Small intestine (tissue), 7 donors: Measurements from ENCODE around the gene ZBTB46. TPM values are rescaled to one million over a fixed set of nuclear protein-coding genes. Genes with fewer than 3 reads are reported as not detected.
"Not testable (repeated sequence)": the region's sequence is repeated elsewhere in the genome, so short reads cannot be mapped to it uniquely, and the experiment has no call there.

Source experiments
- DNase-seq, 2 donors: peaks; one replicate each; pipeline versions ENCODE4 v3.0.0 to v3.0.0-alpha.2; 2013
- FAIRE-seq: peaks from 2 replicates; lab custom pipeline; 2012; peaks lifted over from hg19 to GRCh38; lab: Jason Lieb, UNC
- H3K27ac ChIP-seq, 3 donors: one replicate each; pipeline ENCODE4 v1.5.1; 2013; ENCODE audit warnings: low read length in 2 of 3, mild to moderate bottlenecking in 2 of 3, control low read depth in 1 of 3, inconsistent platforms in 1 of 3, low read depth in 1 of 3, moderate library complexity in 1 of 3
- H3K27me3 ChIP-seq, 3 donors: one replicate each; pipeline ENCODE4 v1.6.1; 2013; ENCODE audit warnings: low read length in 3 of 3, inconsistent platforms in 1 of 3; ENCODE audit not compliant: control insufficient read depth in 3 of 3, insufficient read depth in 3 of 3
- H3K36me3 ChIP-seq, 3 donors: one replicate each; pipeline ENCODE4 v1.6.1; 2013; ENCODE audit warnings: low read length in 3 of 3, inconsistent platforms in 1 of 3, low read depth in 1 of 3, mild to moderate bottlenecking in 1 of 3, moderate library complexity in 1 of 3; ENCODE audit not compliant: control insufficient read depth in 3 of 3, insufficient read depth in 2 of 3
- H3K4me1 ChIP-seq, 3 donors: one replicate each; pipeline ENCODE4 v1.6.1; 2013; ENCODE audit warnings: low read length in 2 of 3, inconsistent platforms in 1 of 3, low read depth in 1 of 3, mild to moderate bottlenecking in 1 of 3, moderate library complexity in 1 of 3; ENCODE audit not compliant: control insufficient read depth in 3 of 3, insufficient read depth in 2 of 3
- H3K4me3 ChIP-seq, 3 donors: one replicate each; pipeline ENCODE4 v1.5.1; 2013; ENCODE audit warnings: low read length in 3 of 3, control low read depth in 1 of 3, inconsistent platforms in 1 of 3, low read depth in 1 of 3, mild to moderate bottlenecking in 1 of 3, moderate library complexity in 1 of 3
- H3K9me3 ChIP-seq, 2 donors: one replicate each; pipeline ENCODE4 v1.6.1; 2013; ENCODE audit warnings: low read depth in 1 of 2, low read length in 1 of 2; ENCODE audit not compliant: control insufficient read depth in 2 of 2, insufficient read depth in 1 of 2
- WGBS, 3 donors: extraction: QIAGEN DNeasy Blood & Tissue Kit; methylation state at CpG; one replicate each; pipeline ENCODE4 v1.1.7; 2013; 5-methylcytosine and 5-hydroxymethylcytosine counted together
- polyA plus RNA-seq, 4 donors: library from polyadenylated mRNA; stranded (reverse) in 3 of 4; unstranded in 1 of 4; fragments of 200-250 nt in 3 of 4; fragments of 120-200 nt in 1 of 4; gene quantifications; one replicate each; pipeline versions ENCODE4 v1.2.1 to v1.2.3, GENCODE V29; 2013
- donor health status: healthy with polysubstance abuse.
- donor health status: control.
- donor health status: control.
- donor health status: Bipolar disorder and iron deficiency.
- donor health status: healthy.

ZBTB46 gene
- polyA plus RNA-seq, 4 donors = 1.1 to 3.1 (median 2.6) TPM; not detected in 1

GRCh38 chr20:63868264-63868663, 37.2 kb upstream of the ZBTB46 start:
- no peaks in the 10 kb centered on the region for H3K27me3 ChIP-seq
- no peak overlapping the region for H3K4me3 ChIP-seq
- H3K9me3 ChIP-seq = no peaks in the 10 kb centered on the region
- 93 to 98% (median 98%) methylated on average over 5 of the region's 5 CpGs for WGBS, 3 donors
- FAIRE-seq (no peak), DNase-seq (no peak)
- no peak overlapping the region for H3K27ac ChIP-seq
- H3K36me3 ChIP-seq = peaks cover 3 to 48% (median 20%) of the 10 kb centered on the region in 3 donors
- H3K4me1 ChIP-seq = peaks cover 0 to 6% (median 0%) of the 10 kb centered on the region in 3 donors

DNA sequence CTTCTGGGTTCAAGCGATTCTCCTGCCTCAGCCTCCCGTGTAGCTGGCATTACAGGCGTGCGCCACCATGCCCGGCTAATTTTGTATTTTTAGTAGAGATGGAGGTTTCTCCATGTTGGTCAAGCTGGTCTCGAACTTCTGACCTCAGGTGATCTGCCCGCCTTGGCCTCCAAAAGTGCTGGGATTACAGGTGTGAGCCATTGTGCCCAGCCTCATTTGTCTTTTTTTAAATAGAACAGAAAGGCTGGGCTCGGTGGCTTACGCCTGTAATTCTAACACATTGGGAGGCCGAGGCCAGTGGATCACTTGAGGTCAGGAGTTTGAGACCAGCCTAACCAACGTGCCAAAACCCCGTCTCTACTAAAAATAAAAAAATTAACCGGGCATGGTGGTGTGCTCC, 36.0 kb upstream of the ZBTB46 start:
- not testable (repeated sequence) for H3K9me3 ChIP-seq, FAIRE-seq, H3K27me3 ChIP-seq, H3K4me3 ChIP-seq, H3K4me1 ChIP-seq, DNase-seq, H3K27ac ChIP-seq
- H3K36me3 ChIP-seq = peaks cover 3 to 51% (median 16%) of the 10 kb centered on the region in 3 donors
- 94 to 96% (median 95%) methylated on average over 13 of the region's 13 CpGs for WGBS, 3 donors

DNA sequence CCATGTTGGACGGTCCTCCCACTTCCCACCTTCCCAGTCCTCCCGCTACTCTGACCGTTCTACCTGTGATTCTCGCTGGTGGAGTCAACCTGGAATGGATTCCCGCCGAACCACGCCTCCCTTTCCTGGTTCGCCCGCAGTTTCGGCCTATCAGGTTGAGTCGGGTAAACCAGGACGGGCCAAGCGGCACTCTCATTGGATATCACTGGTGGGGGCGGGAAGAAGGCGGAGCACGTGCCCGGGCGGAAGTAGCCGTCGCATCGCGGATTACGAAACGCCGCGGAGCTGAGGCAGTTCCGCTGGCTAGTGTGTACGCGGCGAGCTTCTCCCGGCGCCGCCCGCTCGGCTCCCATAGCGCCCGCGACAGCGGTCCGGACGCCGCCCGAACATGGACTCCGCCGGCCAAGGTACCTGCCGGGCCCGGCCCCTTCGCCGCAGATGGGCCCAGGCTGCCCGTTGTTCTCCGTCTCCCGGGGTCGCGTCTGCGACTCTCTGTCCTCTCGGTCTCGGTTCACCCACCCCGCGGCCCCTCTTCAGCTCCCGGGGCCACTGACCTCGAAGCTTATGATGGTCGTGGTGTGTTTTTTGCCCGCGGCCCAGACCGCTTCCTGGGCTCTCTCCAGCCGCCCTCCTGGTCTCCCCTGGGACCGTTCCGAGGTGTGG, 34.0 kb upstream of the ZBTB46 start, which contains the start of gene TPD52L2:
Gene TPD52L2 (plus strand): TSS at position 293 of the 663 bp plus-strand sequence. CDS start 96 bp downstream, at position 389.
- H3K9me3 ChIP-seq = no peaks in the 10 kb centered on the region
- 0 to 1% (median 1%) methylated on average over 57 to 68 of the region's 68 CpGs for WGBS, 3 donors

GRCh38 chr20:63864545-63864977, 33.5 kb upstream of the ZBTB46 start:
- FAIRE-seq = no peak
- no peak for DNase-seq
- Histone ChIP-seq H3K4me3 (peak overlapping the region; percentile 54 to 85 (median 79)), H3K36me3 (peaks cover 3 to 41% (median 16%) of the 10 kb centered on the region in 3 donors), H3K27ac (peak overlapping the region; percentile 88 to 92 (median 90)), H3K27me3 (no peaks in the 10 kb centered on the region), H3K9me3 (no peaks in the 10 kb centered on the region), H3K4me1 (peaks cover 0 to 9% (median 0%) of the 10 kb centered on the region in 3 donors)
- 0% methylated on average over 25 of the region's 25 CpGs for WGBS, 3 donors

More for the DNA sequence above, 34.0 kb upstream of the ZBTB46 start, which contains the start of gene TPD52L2:
- Histone ChIP-seq H3K27ac (peak within 1 kb of the TSS; percentile 90 to 96 (median 95)), H3K4me1 (peaks cover 0 to 9% (median 0%) of the 10 kb centered on the region in 3 donors), H3K4me3 (peak within 1 kb of the TSS; percentile 66 to 85 (median 79)), H3K27me3 (no peaks in the 10 kb centered on the region), H3K36me3 (peaks cover 3 to 47% (median 20%) of the 10 kb centered on the region in 3 donors)
- FAIRE-seq (no peak), DNase-seq (peak; percentile 99 to 100)

DNA sequence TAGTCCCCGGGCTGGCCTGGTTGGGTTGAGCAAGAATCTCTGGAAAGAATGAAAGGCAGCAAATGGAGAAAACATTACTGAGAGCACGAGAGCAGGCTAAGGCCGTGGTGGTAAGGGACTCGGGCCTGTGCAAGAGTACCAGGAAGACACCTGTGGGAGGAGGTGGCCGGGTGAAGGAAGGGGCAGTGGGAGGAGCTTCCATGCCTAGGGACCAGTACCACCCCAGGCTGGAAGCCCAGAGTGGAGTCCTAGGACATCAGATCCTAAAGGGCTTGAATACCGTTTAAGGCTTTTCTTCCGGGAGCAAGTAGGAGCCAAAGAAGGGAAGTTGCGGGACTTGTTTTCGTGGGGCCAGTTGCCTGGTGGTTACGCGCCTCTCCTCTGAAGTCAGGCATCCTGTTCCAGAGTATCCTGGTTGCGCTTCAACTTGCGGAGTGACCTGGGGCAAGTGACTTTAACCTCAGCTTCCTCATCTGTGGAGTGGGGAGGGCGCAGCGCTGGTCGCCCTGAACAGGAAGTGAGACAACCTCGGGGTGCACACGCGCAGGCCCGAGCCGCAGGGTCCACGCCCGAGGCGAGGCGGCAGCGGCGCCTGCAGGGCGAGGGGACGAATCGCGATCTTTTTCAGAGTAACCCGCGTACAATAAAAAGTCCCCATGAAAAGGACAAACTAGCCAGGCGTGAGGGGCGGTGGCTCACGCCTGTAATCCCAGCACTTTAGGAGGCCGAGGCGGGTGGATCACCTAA, 32.9 kb upstream of the ZBTB46 start:
- peaks cover 0 to 13% (median 0%) of the 10 kb centered on the region in 3 donors for H3K4me1 ChIP-seq
- H3K9me3 ChIP-seq = no peaks in the 10 kb centered on the region
- H3K27me3 ChIP-seq = no peaks in the 10 kb centered on the region
- peak overlapping the region; percentile 88 to 92 (median 90) for H3K27ac ChIP-seq
- WGBS, 3 donors = 1 to 3% (median 1%) methylated on average over 38 of the region's 38 CpGs
- H3K4me3 ChIP-seq = peak overlapping the region in 2 of 3 donors; percentile 79 to 85
- FAIRE-seq (no peak), DNase-seq (peak; percentile 93)
- H3K36me3 ChIP-seq = peaks cover 0 to 36% (median 11%) of the 10 kb centered on the region in 3 donors

DNA sequence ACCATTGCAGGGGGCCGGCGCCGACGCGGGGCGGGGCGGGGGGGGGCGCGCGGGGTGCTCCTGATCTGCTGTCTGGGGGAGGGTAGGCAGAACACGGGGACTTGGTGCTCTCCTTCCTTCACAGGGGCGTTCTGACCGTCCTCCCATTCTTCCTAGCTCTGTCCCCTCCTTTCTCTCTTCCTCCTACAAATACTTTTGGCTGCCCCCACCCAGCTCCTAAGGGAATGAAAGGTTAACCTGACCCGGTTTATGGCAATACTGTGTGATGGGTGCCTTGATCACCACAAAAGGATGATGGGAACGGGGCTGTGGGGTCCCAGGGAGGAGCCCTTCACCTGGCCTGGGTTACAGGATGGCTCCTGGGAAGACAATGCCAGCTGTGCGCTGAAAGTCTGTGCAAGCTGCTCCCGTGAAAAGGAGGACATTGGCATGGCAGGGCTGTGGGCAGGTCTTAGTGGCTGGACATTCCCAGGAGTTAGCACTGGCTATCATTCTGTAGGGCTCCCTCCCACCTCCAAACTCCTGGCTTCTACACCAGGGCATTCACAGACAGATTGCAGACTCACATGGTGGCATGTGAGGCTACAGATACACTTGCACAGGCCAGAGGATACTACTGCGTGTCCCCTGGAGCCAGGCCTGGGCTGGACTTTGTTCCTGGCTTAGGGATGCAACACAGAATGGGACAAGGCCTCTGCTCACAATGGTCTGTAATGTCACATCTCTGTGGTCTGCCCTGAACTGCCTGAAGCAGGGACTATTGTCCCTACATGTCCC, 32.1 kb upstream of the ZBTB46 start:
- peak overlapping the region; percentile 88 to 92 (median 90) for H3K27ac ChIP-seq
- FAIRE-seq (no peak), DNase-seq (peak in 1 of 2 donors; percentile 38)
- H3K9me3 ChIP-seq = no peaks in the 10 kb centered on the region
- peaks cover 0 to 2% (median 0%) of the 10 kb centered on the region in 3 donors for H3K27me3 ChIP-seq
- 75 to 84% (median 78%) methylated on average over 16 to 18 of the region's 18 CpGs for WGBS, 3 donors
- H3K36me3 ChIP-seq = peaks cover 0 to 28% (median 4%) of the 10 kb centered on the region in 3 donors
- H3K4me1 ChIP-seq = peaks cover 0 to 21% (median 0%) of the 10 kb centered on the region in 3 donors
- H3K4me3 ChIP-seq = peak overlapping the region in 2 of 3 donors; percentile 79 to 85

GRCh38 chr20:63861981-63862901, 31.2 kb upstream of the ZBTB46 start:
- H3K27me3 ChIP-seq = peaks cover 0 to 10% (median 0%) of the 10 kb centered on the region in 3 donors
- WGBS, 3 donors = 97 to 98% (median 98%) methylated on average over 80 to 95 of the region's 95 CpGs
- no peak overlapping the region for H3K27ac ChIP-seq
- peaks cover 0 to 30% (median 0%) of the 10 kb centered on the region in 3 donors for H3K4me1 ChIP-seq
- FAIRE-seq (no peak), DNase-seq (no peak)
- H3K36me3 ChIP-seq = peaks cover 0 to 25% (median 4%) of the 10 kb centered on the region in 3 donors
- no peak overlapping the region for H3K4me3 ChIP-seq
- no peaks in the 10 kb centered on the region for H3K9me3 ChIP-seq
